SK-N-MC (cell line): ENCODE data around the gene OR5T2.

Source experiments
- DNase-seq: peaks from one replicate; pipeline ENCODE4 v3.0.0-alpha.2; 2011; ENCODE audit warnings: low read depth, low spot score
- H3K27ac ChIP-seq: fragments of 200-600 bp; sonication (generic); 2 replicates; pipeline ENCODE4 v1.5.1; 2016; ENCODE audit warnings: mixed run types
- H3K36me3 ChIP-seq: fragments of 200-600 bp; sonication (generic); 2 replicates; pipeline ENCODE4 v1.6.1; 2017; ENCODE audit warnings: antibody characterized with exemption, low read length, mixed read lengths; ENCODE audit not compliant: insufficient read depth
- H3K4me3 ChIP-seq: fragments of 200-600 bp; sonication (generic); 2 replicates; pipeline ENCODE4 v1.5.1; 2016
- H3K9ac ChIP-seq: fragments of 200-600 bp; sonication (generic); 2 replicates; pipeline ENCODE4 v1.8.0; 2017; ENCODE audit warnings: mixed run types, mixed read lengths; ENCODE audit not compliant: insufficient read length
- H3K9me3 ChIP-seq: fragments of 200-600 bp; sonication (generic); 2 replicates; pipeline ENCODE4 v1.6.1; 2017; ENCODE audit warnings: low read depth, mild to moderate bottlenecking, antibody characterized with exemption, low read length, moderate library complexity, mixed read lengths
- EZH2 ChIP-seq: fragments of 200-600 bp; sonication (generic); IDR thresholded peaks from one replicate; pipeline ENCODE4 v1.6.1; 2017; ENCODE audit warnings: antibody characterized with exemption
- POLR2AphosphoS5 ChIP-seq: IDR thresholded peaks from 2 replicates; pipeline ENCODE4 v1.6.1; 2012; ENCODE audit warnings: mild to moderate bottlenecking, low read depth, low read length, borderline replicate concordance

The OR5T2 gene

GRCh38 chr11:56183459-56183858 is 50.6 kb downstream of the OR5T2 start:
- no peak for DNase-seq
- no peak for TF ChIP-seq EZH2
- TF ChIP-seq POLR2AphosphoS5: no peak
- Histone ChIP-seq H3K9ac (no peak overlapping the region), H3K27ac (no peak overlapping the region), H3K9me3 (no peaks in the 10 kb centered on the region), H3K4me3 (no peak overlapping the region), H3K36me3 (no peaks in the 10 kb centered on the region)
